Activated naive CD8-positive, alpha-beta T cell treated with anti-CD3 and anti-CD28 coated beads, Interleukin-2, amount 50 U/mL, for 24 hours (primary cell): Measurements from ENCODE around the gene IL1R2.
"Not testable (repeated sequence)": the region's sequence is repeated elsewhere in the genome, so short reads cannot be mapped to it uniquely, and the experiment has no call there.

Experiments used
- ATAC-seq: fragments of 150-1000 bp; cut with Tn5 transposase; one replicate; pipeline ENCODE4 v1.10.0; 2021
- DNase-seq: peaks from one replicate; pipeline ENCODE4 v3.0.0; 2021
- H3K27ac Mint-ChIP-seq: one replicate; pipeline ENCODE4 v1.8.0; 2021; ENCODE audit warnings: mild to moderate bottlenecking, mixed read lengths
- H3K27me3 Mint-ChIP-seq: one replicate; pipeline ENCODE4 v1.8.0; 2021; ENCODE audit warnings: mixed read lengths
- H3K36me3 Mint-ChIP-seq: one replicate; pipeline ENCODE4 v1.8.0; 2021; ENCODE audit warnings: low read depth, mixed read lengths
- H3K4me1 Mint-ChIP-seq: one replicate; pipeline ENCODE4 v1.8.0; 2021; ENCODE audit warnings: mixed read lengths
- H3K4me3 Mint-ChIP-seq: one replicate; pipeline ENCODE4 v1.8.0; 2021; ENCODE audit warnings: mild to moderate bottlenecking, moderate library complexity, mixed read lengths
- H3K9me3 Mint-ChIP-seq: one replicate; pipeline ENCODE4 v1.8.0; 2021; ENCODE audit warnings: mixed read lengths

Gene IL1R2

DNA sequence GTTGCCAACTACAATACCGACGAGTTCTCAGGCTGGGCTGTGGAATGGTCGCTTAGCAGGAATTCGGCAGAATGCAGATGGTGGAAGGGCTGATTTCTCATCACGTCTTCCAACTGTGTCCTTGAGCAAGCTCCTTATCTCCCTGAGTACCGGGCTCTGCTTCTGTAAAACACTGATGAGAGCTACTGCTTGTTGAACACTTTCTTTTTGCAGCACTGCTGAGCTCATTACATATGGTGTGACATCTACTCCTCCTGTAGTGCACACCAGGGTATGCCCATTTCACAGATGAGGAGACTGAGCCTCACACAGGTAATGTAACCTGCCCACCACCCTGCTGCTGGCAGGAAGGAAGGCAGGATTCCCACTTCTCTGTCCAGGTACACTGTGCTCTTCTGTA is 8.3 kb downstream of the IL1R2 start:
- DNase-seq = no peak
- Mint-ChIP-seq H3K4me3 (no peak overlapping the region), H3K27ac (peak overlapping the region; percentile 50), H3K9me3 (no peaks in the 10 kb centered on the region), H3K27me3 (peaks cover 8% of the 10 kb centered on the region), H3K4me1 (peaks cover 23% of the 10 kb centered on the region), H3K36me3 (no peaks in the 10 kb centered on the region)
- ATAC-seq = no peak

- no peaks in the 10 kb centered on the region for H3K9me3 Mint-ChIP-seq
- H3K4me3 Mint-ChIP-seq = no peak overlapping the region
- peaks cover 18% of the 10 kb centered on the region for H3K4me1 Mint-ChIP-seq
- H3K27me3 Mint-ChIP-seq = peaks cover 9% of the 10 kb centered on the region
- DNase-seq (no peak), ATAC-seq (peak; percentile 25)
- no peaks in the 10 kb centered on the region for H3K36me3 Mint-ChIP-seq
- peak overlapping the region; percentile 82 for H3K27ac Mint-ChIP-seq
Observed at GRCh38 chr2:102000813-102001766, 9.3 kb downstream of the IL1R2 start.

DNA sequence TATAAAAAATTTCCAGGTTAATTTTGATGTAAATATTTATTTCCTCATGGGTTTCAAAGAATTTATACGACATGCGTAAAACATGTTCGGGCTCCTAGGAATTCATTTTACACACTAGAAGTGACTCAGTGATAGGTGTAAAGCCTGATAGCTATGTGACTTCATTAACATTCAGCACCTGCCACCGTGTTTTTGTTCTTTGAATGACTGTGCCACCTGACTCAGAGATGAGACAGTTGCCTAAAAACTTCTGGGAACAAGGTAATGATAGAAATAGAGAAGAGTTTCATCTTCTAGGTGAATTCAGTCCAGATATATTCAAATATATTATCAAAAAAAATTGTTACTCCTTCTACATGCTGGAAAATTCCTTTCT is 10.0 kb downstream of the IL1R2 start:
- DNase-seq = no peak
- Mint-ChIP-seq H3K27ac (no peak overlapping the region), H3K27me3 (peaks cover 9% of the 10 kb centered on the region), H3K4me3 (no peak overlapping the region), H3K9me3 (no peaks in the 10 kb centered on the region), H3K4me1 (peaks cover 19% of the 10 kb centered on the region), H3K36me3 (no peaks in the 10 kb centered on the region)
- ATAC-seq = peak; percentile 42

- H3K36me3 Mint-ChIP-seq = no peaks in the 10 kb centered on the region
- no peak overlapping the region for H3K4me3 Mint-ChIP-seq
- no peaks in the 10 kb centered on the region for H3K9me3 Mint-ChIP-seq
- peaks cover 17% of the 10 kb centered on the region for H3K4me1 Mint-ChIP-seq
- ATAC-seq = no peak
- no peak for DNase-seq
- peaks cover 9% of the 10 kb centered on the region for H3K27me3 Mint-ChIP-seq
- no peak overlapping the region for H3K27ac Mint-ChIP-seq
Observed at GRCh38 chr2:102002228-102002627, 10.5 kb downstream of the IL1R2 start.

DNA sequence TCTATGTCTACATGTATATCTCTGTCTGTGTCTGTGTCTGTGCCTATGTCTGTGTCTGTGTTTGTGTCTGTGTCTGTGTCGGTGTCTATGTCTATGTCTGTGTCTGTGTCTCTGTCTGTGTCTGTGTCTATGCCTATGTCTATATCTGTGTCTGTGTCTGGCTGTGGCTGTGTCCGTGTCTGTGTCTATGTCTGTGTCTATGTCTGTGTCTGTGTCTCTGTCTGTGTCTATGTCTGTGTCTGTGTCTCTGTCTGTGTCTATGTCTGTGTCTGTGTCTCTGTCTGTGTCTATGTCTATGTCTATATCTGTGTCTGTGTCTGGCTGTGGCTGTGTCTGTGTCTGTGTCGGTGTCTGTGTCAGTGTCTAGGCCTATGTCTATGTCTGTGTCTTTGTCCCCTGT is 11.1 kb downstream of the IL1R2 start:
- ATAC-seq, H3K36me3 Mint-ChIP-seq, H3K27ac Mint-ChIP-seq, H3K9me3 Mint-ChIP-seq, DNase-seq, H3K4me3 Mint-ChIP-seq, H3K27me3 Mint-ChIP-seq: not testable (repeated sequence)
- H3K4me1 Mint-ChIP-seq = peaks cover 17% of the 10 kb centered on the region

DNA sequence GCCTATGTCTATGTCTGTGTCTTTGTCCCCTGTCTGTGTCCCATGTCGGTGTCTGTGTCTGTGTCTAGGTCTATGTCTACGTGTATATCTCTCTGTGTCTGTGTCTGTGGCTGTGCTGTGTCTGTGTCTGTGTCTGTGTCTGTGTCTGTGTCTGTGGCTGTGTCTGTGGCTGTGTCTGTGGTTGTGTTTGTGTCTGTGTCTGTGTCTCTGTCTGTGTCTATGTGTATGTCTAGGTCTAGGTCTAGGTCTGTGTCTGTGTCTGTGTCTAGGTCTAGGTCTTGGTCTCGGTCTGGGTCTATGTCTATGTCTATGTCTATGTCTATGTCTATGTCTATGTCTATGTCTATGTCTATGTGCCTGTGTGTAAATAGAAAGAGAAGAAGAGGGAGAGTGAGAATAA is 11.9 kb downstream of the IL1R2 start:
- no peak overlapping the region for H3K4me3 Mint-ChIP-seq
- DNase-seq (no peak), ATAC-seq (no peak)

GRCh38 chr2:102004581-102004980 is 12.8 kb downstream of the IL1R2 start:
- no peak for DNase-seq
- no peaks in the 10 kb centered on the region for H3K9me3 Mint-ChIP-seq
- H3K4me1 Mint-ChIP-seq = peaks cover 3% of the 10 kb centered on the region
- H3K36me3 Mint-ChIP-seq = no peaks in the 10 kb centered on the region
- ATAC-seq = no peak
- no peak overlapping the region for H3K27ac Mint-ChIP-seq
- no peak overlapping the region for H3K4me3 Mint-ChIP-seq
- H3K27me3 Mint-ChIP-seq = peaks cover 6% of the 10 kb centered on the region

More for the DNA sequence above, 11.9 kb downstream of the IL1R2 start:
- H3K36me3 Mint-ChIP-seq = no peaks in the 10 kb centered on the region
- no peak overlapping the region for H3K27ac Mint-ChIP-seq
- peaks cover 12% of the 10 kb centered on the region for H3K4me1 Mint-ChIP-seq
- H3K27me3 Mint-ChIP-seq = peaks cover 6% of the 10 kb centered on the region
- no peaks in the 10 kb centered on the region for H3K9me3 Mint-ChIP-seq

DNA sequence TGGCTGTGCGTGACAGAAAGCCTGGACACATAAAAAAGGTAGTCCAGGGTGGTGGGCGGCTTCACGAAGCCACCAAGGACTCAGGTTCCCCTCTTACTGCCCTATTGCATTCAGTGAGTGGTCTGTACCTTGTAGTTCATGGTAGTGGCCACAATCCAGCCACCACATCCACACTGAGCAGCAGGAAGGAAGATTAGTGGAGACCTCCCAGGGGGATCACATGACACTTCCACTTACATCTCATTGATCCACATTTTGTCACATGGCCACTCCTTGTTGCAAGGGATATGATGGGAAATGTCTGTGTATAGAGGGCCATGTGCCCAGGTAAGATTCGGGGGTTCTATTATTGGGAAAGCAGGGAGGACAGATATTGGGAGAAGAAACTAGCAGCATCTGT is 13.7 kb downstream of the IL1R2 start:
- DNase-seq (no peak), ATAC-seq (no peak)
- peaks cover 9% of the 10 kb centered on the region for H3K27me3 Mint-ChIP-seq
- H3K27ac Mint-ChIP-seq = no peak overlapping the region
- H3K4me1 Mint-ChIP-seq = peaks cover 6% of the 10 kb centered on the region
- H3K4me3 Mint-ChIP-seq = no peak overlapping the region
- H3K36me3 Mint-ChIP-seq = no peaks in the 10 kb centered on the region
- H3K9me3 Mint-ChIP-seq = no peaks in the 10 kb centered on the region

DNA sequence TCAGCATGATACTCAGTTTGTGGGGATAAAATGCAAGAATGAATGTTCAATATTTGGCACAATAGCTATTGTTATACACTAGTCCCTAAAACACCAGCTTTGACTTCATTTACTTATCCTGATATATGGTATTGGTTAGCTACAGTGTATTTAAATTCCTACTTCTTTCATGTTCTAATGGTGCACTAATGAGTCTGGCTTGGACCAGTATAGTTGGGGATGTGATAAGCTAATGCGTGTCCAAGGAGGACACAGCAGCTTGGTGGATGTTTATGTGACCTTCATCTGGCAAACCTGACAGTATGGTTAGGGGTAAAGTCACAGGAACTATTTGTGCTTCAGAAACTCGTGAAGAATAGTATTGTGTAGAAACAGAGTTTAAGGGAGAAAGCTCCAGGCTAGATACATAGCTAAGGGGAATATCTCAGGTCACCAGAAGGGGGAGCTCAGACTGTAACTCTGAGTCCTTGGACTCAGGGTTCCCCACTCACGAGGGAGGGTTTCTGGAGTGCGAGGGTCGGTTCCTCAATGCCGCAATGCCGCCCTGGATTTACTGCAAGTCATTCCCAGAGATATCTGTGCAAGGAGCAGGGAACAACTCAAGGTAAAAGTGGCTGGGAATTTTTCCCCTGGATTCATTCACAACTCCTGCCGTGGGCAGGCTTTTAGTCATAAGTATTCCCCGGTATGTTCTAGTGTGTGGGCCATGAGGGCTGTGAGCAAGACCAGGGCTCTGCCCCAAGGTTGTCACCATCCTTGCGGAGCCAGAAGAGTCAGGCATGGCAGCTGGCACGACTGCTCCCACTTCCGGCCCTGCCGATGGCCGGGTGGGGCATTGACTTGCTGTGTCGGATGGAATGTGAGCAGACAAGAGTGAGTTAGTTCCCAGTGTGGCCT is 14.5 kb downstream of the IL1R2 start:
- ATAC-seq = no peak
- peak; percentile 42 for DNase-seq
- Mint-ChIP-seq H3K27me3 (peaks cover 6% of the 10 kb centered on the region), H3K4me1 (peaks cover 13% of the 10 kb centered on the region), H3K4me3 (no peak overlapping the region), H3K27ac (peak overlapping the region; percentile 29), H3K9me3 (no peaks in the 10 kb centered on the region), H3K36me3 (no peaks in the 10 kb centered on the region)

DNA sequence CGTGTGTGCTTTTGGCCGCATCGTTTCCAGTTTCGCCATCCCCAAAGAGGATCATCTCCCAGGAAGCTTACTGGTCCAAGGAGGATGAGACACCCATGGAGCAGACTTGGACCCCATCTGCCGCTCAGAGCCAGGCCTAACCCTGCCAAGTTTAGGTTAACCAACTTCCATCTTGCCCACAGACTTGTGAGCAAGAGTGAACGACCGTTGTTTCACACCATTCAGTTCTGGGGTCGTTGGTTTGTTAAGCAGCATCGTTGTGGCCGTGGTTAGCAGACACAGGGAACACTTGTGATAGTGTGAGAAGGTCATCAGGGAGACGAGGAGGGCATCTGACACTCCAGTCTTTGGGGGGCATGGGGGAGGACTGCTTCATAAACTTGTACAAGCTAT is 15.1 kb downstream of the IL1R2 start:
- peaks cover 6% of the 10 kb centered on the region for H3K27me3 Mint-ChIP-seq
- H3K4me1 Mint-ChIP-seq = peaks cover 15% of the 10 kb centered on the region
- no peak overlapping the region for H3K27ac Mint-ChIP-seq
- DNase-seq = no peak
- no peak for ATAC-seq
- H3K36me3 Mint-ChIP-seq = no peaks in the 10 kb centered on the region
- no peaks in the 10 kb centered on the region for H3K9me3 Mint-ChIP-seq
- H3K4me3 Mint-ChIP-seq = no peak overlapping the region

DNA sequence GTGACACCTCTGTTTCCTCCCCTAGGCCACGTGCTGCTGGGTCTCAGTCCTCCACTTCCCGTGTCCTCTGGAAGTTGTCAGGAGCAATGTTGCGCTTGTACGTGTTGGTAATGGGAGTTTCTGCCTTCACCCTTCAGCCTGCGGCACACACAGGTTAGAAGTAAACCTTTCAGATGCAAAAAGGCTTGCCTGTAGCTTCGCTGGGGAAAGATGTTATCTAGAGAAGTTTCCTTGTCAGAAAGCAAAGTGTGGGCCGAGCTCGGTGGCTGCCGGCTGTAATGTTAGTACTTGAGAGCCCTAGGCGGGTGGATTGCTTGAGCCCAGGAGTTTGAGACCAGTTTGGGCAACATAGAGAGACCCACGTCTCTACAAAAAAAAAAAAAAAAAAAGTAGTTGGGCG is 16.7 kb downstream of the IL1R2 start:
- Mint-ChIP-seq H3K4me1 (peaks cover 24% of the 10 kb centered on the region), H3K27me3 (peaks cover 6% of the 10 kb centered on the region), H3K36me3 (no peaks in the 10 kb centered on the region), H3K9me3 (no peaks in the 10 kb centered on the region), H3K27ac (no peak overlapping the region), H3K4me3 (no peak overlapping the region)
- DNase-seq = no peak
- ATAC-seq = no peak

GRCh38 chr2:102009557-102009956 is 17.8 kb downstream of the IL1R2 start:
- DNase-seq = no peak
- H3K9me3 Mint-ChIP-seq = no peaks in the 10 kb centered on the region
- no peak overlapping the region for H3K27ac Mint-ChIP-seq
- peaks cover 6% of the 10 kb centered on the region for H3K27me3 Mint-ChIP-seq
- H3K36me3 Mint-ChIP-seq = no peaks in the 10 kb centered on the region
- peaks cover 32% of the 10 kb centered on the region for H3K4me1 Mint-ChIP-seq
- H3K4me3 Mint-ChIP-seq = no peak overlapping the region
- ATAC-seq = no peak

GRCh38 chr2:102010902-102011301 is 19.1 kb downstream of the IL1R2 start:
- no peak for ATAC-seq
- Mint-ChIP-seq H3K27me3 (peaks cover 3% of the 10 kb centered on the region), H3K36me3 (no peaks in the 10 kb centered on the region), H3K4me3 (no peak overlapping the region), H3K4me1 (peaks cover 32% of the 10 kb centered on the region), H3K9me3 (no peaks in the 10 kb centered on the region), H3K27ac (no peak overlapping the region)
- DNase-seq = no peak

DNA sequence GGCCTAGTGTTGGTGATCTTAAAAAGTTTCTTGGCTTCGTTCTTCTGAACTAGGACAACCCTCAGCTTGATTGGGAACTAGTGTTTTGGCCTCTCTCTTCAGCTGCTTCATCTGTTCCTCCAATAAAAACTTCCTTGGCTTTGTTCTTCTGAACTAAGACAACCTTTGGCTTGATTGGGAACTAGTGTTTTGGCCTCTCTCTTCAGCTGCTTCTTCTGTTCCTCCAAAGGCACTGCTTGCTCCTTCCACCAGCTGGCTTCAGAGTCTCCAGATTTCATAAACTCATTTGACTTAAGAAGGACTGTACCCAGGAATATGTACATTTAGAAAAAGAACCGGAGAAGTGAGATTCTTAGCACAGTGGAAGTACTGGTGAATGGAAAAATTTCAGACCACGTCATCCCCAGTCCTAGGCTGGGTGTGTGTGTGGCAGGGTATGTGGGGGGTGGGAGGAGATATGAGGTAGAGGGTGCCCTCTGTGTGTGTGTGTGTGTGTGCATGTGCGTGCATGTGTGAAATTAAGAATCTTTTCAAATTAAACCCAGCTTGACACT is 20.4 kb downstream of the IL1R2 start:
- H3K9me3 Mint-ChIP-seq = no peaks in the 10 kb centered on the region
- peaks cover 29% of the 10 kb centered on the region for H3K4me1 Mint-ChIP-seq
- DNase-seq (no peak), ATAC-seq (no peak)
- H3K27ac Mint-ChIP-seq = no peak overlapping the region
- no peaks in the 10 kb centered on the region for H3K36me3 Mint-ChIP-seq
- H3K4me3 Mint-ChIP-seq = no peak overlapping the region
- H3K27me3 Mint-ChIP-seq = peaks cover 3% of the 10 kb centered on the region
